GM19455 (cell line): Measurements from ENCODE around the gene KRT5.

Source experiments
- ATAC-seq: cut with Tn5 transposase; IDR thresholded peaks from one replicate; pipeline ENCODE4 v1.9.1; 2021; ENCODE audit not compliant: unreplicated experiment

Gene KRT5

DNA sequence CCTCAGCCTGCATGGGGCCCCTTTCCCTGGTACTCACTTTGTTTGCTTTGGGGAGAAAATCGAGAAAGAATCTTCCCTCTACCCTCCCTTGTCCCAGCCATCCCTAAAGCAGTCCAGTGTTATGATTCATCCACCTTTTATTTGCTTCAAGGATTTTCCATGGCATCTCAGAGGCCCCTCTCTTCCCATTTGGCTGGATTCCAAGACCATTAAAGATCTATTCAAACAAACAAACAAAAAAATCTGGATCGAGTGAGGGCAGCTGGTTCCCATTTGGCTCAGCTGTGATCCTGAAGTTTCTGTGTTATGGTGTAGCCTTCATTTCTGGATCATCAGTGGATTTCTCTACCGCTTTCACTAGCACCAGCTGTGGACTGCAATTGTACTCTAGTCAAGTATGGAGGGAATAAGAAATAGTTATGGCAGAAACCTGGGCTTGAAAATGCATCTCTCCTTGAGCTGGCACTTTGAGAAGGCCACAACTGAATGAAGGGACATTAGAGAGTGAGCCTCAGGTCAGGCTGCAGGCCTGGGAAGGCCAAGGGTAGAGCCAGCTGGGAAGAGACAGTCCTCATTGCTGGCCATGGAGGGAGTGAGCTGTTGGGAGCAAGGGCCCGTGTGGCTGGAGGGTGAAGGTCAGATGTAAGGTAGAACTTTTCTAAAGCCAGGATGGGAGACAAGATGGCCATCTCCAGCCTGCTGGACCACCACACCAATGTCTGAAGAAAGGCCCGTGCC lies 19.1 kb upstream of the KRT5 start:
- no peak for ATAC-seq

DNA sequence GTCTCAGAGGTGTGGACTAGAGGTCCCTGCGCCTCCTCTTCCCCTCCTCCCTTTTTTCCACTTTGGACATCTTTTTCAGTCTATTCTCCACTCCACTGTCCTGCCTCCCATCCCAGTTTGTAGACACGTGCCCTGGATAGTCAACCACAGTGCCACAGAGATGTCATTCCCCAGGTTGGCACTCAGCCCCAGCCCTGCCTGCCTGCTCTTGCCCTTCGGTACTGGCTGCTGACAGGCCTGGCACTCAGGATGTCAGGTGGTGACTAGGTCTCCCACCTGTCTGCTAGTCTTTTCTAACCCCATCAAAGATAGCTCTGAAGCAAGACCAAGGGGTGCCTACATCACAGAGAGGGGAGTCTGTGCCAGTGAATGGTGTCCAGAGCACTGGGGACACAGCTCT lies 16.9 kb upstream of the KRT5 start:
- no peak for ATAC-seq

- no peak for ATAC-seq
Measured at GRCh38 chr12:52535574-52535973, 15.4 kb upstream of the KRT5 start.

DNA sequence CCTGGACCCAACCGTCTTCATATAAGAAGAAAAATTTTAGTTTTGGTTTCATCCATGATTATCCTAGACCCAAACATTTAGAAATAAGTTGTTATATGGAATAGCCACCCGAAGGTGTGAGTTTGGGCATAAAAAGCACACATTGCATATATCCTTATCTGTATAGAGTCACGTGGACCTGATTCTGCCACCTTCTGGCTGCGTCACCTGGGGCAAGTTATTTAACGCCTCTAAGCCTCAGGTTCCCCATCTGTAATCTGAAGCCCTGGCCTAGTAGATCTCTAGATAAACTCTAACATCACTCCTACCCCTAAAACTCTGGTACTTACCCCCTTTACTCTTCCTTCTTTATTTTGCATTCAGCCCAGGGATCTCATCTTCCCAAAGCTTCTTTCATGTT lies 14.3 kb upstream of the KRT5 start:
- ATAC-seq: no peak

DNA sequence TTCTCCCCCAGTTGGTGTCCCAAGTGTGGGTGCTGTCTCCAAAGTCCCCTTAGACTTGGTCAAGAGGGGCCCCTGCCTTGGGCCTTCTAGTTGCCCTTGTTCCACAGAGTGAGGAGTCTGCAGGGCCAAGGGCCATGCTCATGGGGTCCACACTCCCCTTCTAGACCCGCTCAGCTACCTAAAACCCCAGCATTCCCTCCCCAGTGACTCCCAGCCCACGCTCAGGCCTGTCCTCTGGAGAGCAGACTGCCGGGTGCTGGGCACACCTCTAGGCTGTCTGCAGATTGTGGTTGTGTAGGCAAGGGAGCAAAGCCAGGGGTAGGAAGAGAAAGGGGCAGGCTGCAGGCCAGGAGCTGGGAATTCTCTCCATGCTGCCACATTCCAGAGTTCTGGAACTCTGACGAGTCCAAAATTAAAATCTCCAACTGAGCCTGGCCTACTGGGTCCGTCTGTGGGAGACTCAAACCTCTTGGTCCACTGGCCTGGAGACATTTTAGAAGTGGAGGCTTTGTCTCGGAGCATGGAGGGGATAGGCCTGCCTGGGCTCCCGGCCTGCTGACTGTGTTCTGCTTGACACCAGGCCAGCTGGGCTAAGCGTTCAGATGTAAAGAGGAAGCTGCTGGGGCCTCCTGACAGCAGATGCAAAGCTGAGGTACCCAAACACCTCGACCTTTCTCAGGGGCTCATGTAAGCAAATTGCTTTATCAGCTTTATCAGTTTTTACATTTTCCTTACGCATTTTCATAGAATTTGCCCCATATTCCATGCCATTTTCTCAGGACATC lies 13.7 kb upstream of the KRT5 start:
- no peak for ATAC-seq

- no peak for ATAC-seq
Measured at GRCh38 chr12:52532636-52533035, 12.4 kb upstream of the KRT5 start.

DNA sequence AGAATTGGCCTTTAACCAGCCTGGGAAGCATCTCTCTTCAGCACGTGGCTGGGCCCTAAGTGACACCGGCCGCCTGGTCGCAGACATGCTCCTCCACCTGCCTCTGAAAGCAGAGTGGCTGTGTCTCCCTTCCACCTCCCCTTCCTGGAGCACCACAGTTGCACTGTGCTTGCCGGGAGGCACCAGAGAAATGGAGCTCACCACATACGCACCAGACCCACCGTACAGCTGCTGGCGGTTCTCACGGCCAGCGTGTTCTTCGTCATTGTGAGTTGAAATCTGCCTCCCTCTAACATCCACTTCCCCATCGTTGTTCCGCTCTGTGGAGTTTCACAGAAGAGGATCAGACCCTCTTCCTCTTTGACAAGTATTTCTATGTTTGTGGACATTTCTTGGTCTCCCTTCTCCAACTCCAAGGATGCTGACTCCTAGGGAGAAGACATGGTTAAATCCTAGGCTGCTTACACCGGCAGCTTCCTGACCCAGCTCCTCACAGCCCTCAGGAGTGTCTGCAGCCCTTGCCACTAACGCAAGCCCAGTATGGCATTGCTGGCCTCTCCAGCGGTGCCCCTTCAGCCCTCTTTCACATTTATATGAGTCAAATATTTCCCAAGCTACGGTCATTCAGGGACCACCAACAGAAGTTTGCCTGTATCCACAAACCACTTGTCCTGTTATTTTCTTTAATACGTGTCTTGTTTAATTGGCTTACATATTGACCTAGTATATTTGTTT lies 11.5 kb upstream of the KRT5 start:
- ATAC-seq: no peak

DNA sequence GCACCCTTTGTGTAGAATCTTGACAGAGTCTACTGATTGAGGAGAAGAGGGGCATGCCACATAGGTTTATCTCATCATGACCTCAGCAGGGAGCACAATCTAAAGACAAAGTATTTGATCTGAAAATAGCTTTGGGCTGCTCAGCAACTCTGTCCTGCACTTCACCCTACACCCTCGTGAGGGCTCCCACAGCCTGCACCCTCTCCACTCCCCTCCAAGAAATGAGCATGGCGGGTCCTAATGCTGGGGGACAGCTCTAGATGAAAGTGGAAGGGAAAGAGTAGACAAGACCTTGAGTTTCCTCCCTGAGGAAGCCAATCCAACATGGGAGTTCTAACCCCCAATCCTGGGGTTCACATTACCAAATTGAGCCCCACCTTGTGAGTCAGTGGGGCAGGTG lies 10.7 kb upstream of the KRT5 start:
- no peak for ATAC-seq

DNA sequence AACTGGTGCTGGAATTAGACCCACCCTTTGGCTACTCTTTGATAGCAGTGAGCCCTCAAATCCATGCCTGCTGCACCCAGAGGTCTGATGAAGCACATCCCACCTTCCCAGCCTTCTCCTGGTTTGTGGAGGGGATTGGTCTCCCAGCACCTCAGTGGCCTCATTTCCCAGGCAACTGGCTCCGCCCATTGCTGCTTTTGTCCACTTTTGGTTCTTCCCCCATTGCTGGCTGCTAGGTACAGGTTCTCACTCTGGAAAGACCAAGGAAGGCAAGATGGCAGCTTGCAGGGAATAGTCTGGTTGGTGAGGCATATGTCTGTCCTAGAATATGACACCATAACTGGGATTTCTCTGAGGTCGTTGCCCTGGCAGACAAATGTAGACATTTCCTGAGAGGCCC lies 10.2 kb upstream of the KRT5 start:
- ATAC-seq: no peak

DNA sequence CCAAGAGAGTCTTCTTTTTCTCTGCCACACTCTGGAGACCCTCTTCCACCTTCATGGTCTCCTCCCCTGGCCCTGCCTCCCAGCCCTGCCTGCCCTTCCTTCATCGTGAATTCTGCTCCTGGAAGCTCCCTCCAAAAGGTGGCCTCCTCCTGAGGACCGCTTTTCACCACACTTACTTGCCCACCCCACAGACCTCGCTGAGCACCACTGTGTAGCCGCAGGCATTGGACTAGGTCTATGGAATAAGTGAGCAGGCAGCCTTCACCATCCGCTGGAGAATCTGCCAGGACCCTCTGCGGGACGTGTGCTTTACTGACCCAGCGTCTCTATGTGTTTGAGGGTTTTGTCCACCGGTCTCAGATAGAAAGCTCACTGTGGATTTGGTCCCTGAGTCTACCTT lies 9.7 kb upstream of the KRT5 start:
- ATAC-seq: no peak

DNA sequence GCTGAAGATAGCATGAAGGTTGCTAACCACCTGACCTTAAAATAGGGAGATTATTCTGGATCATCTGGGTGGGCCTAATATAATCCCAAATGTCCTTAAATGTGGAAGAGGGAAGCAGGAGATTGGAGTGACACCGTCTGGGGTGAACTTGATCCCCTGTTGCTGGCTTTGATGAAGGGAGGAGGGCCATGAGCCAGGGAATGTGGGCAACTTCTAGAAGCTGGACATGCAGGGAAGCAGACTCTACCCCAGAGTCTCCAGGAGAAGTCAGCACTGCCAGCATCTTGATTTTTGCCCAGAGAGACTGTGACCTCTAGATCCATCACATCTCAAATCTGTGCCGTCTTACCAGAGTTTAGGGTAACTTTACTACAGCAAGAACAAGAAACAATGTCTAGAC lies 9.2 kb upstream of the KRT5 start:
- no peak for ATAC-seq

DNA sequence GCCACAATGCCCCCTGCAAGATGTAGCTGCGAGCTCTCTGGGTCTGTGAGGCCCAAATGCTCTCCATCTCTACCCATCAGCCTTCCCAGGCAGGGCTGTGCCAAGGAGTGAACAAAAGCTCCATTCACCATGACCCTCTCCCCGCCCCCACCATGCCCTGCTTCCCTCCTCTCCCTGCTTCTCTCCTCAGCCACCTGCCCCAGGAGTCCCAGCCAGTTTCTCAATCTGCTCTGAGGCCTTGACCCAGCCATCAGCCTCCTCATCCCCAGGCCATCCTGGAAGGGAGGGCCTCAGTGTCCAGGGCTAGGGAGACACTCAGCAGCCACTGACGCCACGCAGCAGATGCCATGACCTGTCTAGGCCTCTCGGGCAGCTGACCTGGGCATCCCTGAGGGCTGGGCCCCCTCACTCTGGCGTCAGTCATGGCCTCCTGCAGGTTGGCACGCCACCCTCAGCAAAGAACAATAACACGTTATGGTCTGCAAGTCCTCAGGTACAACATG lies 8.5 kb upstream of the KRT5 start:
- no peak for ATAC-seq

DNA sequence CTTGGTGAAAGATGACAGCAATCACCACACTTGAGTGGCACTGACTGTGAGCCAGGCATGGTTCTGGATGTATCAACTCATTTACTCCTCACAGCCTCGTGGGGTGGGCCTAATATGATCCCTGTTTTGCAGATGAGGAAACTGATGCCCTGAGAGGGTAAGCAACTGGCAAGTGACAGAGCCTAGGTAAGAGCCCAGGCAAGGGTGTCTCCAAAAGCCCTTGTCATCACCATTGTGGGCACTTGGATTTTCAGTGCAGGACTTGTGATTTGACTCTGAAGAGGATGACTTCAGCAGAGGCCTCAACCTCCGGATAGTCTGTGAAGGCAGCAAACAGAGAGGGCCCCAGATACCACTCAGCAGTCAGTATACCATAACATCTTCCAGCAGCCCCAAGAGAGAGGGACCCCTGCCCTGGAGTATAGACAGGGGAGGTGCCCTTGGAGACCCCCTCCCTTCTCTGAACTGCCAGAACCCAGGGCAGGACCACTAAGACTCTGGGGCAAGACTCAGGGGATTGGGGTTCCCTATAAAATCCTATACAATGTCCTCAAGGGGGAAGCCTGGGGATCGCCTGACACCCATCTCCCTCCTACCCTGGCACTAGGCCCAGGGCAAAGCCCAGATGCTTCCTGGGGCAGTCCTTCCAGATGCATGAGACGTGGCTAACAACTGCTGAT lies 7.1 kb upstream of the KRT5 start:
- ATAC-seq: no peak

DNA sequence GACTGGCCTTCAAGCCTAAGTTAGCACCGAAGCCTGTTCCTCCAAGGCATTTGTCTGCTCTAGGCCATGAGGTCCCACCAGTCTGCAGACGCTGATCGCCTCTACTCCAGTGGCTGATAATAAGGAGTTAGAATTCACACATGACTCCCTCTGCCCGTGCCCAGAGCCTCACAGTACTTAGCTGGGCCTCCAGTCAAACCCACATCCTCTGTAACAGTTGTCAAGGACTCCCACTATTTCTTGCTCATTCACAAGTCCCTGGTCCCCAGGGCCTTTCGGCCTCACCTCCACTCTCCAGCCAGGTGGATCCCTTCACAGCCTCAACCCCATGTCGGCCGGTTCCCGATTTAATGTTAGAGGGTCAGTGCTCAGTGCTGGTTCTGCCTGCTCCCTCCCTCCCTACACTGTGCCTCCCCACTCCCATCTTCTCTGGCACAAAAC lies 6.3 kb upstream of the KRT5 start:
- ATAC-seq: no peak

DNA sequence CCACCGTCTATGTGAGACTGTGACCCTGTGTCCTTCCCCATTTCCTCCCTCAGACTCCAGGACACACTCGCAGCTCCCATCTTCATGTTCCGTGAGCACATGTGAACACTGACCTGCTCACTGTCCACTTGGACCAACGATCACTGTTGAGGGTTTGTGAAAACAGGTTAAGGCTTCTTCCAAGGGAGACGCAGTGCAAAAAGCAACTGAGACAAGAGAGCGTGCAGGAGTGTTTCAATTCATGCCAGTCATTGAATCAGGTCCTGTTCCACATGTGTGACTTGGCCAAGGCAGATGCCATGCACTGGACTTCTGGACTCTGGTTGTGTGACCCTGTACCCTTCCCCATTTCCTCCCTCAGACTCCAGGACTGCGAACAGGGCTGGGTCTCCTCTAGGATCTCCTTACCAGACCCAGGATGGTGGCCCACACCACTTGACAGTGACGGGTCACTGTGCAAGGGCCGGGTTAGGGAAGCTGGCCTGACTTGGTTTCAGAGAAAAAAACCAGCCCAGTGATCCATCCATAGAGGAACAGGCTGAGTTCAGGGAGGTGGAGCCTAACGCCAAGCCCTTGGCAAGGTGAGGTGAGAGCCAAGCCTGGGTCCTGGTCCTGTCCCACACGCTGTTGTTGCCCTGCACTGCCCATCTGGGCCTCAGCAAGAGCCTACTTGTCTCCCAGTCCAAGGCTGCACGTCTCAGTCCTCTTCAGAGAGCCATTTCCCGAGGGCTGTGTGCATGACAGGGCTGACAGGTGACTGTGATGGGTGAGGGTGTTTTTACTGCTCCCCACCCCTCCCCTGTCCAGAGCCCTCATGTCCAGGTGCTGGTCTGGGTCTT lies 5.7 kb upstream of the KRT5 start:
- ATAC-seq: no peak

DNA sequence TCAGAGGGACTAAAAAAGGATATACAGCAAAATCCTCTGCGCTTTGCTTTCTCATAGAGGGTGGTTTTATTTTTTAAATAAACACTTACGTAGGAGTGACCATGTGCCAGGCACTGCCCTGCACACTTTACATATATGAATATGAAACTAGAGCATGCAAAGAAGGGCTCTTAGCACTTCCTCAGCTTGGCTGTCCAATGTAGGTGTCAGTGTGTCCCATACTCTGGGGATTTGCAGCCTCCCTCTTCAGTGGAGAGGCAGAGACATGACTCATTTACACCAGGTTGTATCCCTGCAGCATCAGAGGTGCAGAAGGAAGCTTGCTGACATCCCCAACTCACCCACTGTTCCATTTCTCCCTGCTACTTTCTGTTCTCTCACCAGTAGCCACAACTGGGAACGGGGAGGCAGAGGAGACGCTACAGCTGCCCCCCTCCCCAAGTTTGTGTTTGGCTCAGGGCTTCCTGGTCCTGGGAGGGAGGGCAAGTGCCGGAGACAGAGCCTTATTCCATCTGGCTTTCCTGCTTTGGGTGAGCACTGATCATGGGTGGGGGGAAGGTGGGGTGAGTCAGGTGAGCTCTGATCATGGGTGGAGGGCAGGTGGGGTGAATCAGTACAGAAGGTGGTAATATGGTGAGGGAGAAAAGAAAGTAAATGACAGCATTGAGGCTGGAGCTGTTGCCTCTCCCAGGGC lies 4.9 kb upstream of the KRT5 start:
- no peak for ATAC-seq

GRCh38 chr12:52524241-52524897 lies 4.2 kb upstream of the KRT5 start:
- ATAC-seq: no peak

GRCh38 chr12:52523824-52524223 lies 3.6 kb upstream of the KRT5 start:
- ATAC-seq: no peak

GRCh38 chr12:52522346-52523011 lies 2.3 kb upstream of the KRT5 start:
- ATAC-seq: no peak
